DND-41 (cell line): Measurements from ENCODE around the gene CNOT3.
A peak's percentile ranks its signal among the peaks of the same experiment; 100 is the strongest.

Experiments used
- ATAC-seq: fragments of 200-7000 bp; cut with Tn5 transposase; 3 replicates; pipeline ENCODE4 v1.9.1; 2021; ENCODE audit warnings: low read depth; ENCODE audit not compliant: insufficient read depth
- DNase-seq: peaks from one replicate; pipeline ENCODE4 v3.0.0-alpha.2; 2020
- H2AFZ ChIP-seq: 2 replicates; pipeline ENCODE4 v1.6.0; 2012; ENCODE audit warnings: low read depth, low read length
- H3K27ac ChIP-seq: 2 replicates; pipeline ENCODE4 v1.5.1; 2012; ENCODE audit warnings: low read length, inconsistent platforms
- H3K27me3 ChIP-seq: fragments of 200-600 bp; sonication (generic); 2 replicates; pipeline ENCODE4 v1.6.0; 2012; ENCODE audit warnings: low read length, mild to moderate bottlenecking, inconsistent platforms; ENCODE audit not compliant: insufficient read depth, poor library complexity
- H3K36me3 ChIP-seq: 2 replicates; pipeline ENCODE4 v1.5.1; 2012; ENCODE audit warnings: low read length, inconsistent platforms; ENCODE audit not compliant: insufficient read depth
- H3K4me1 ChIP-seq: 2 replicates; pipeline ENCODE4 v1.5.1; 2012; ENCODE audit warnings: mild to moderate bottlenecking, low read length; ENCODE audit not compliant: insufficient read depth
- H3K4me2 ChIP-seq: 2 replicates; pipeline ENCODE4 v1.6.0; 2012; ENCODE audit warnings: mild to moderate bottlenecking, moderate library complexity, low read length, inconsistent platforms; ENCODE audit not compliant: insufficient read depth
- H3K4me3 ChIP-seq, 2 experiments: fragments of 200-600 bp in 1 of 2; shearing (Covaris generic) in 1 of 2; 2 replicates each; pipeline ENCODE4 v1.5.1; 2012 to 2016; ENCODE audit warnings: inconsistent platforms in 2 of 2, low read length in 2 of 2, mild to moderate bottlenecking in 2 of 2, low read depth in 1 of 2, moderate library complexity in 1 of 2
- H3K79me2 ChIP-seq: 2 replicates; pipeline ENCODE4 v1.6.0; 2012; ENCODE audit warnings: low read length, inconsistent platforms; ENCODE audit not compliant: insufficient read depth
- H3K9ac ChIP-seq: 2 replicates; pipeline ENCODE4 v1.6.0; 2012; ENCODE audit warnings: low read depth, mild to moderate bottlenecking, inconsistent platforms, low read length, moderate library complexity
- H3K9me3 ChIP-seq: 2 replicates; pipeline ENCODE4 v1.5.1; 2012; ENCODE audit warnings: low read length, moderate library complexity, mild to moderate bottlenecking, inconsistent platforms; ENCODE audit not compliant: insufficient read depth, severe bottlenecking
- H4K20me1 ChIP-seq: 2 replicates; pipeline ENCODE4 v1.6.0; 2012; ENCODE audit warnings: low read length; ENCODE audit not compliant: insufficient read depth
- CTCF ChIP-seq: IDR thresholded peaks from 2 replicates; pipeline ENCODE4 v1.5.1; 2012; ENCODE audit warnings: borderline replicate concordance, low read length, moderate library complexity, mild to moderate bottlenecking; ENCODE audit not compliant: poor library complexity, severe bottlenecking; ENCODE audit errors: extremely low read depth
- EZH2 ChIP-seq: IDR thresholded peaks from 3 replicates; pipeline ENCODE4 v1.6.1; 2012; ENCODE audit warnings: borderline replicate concordance, low read depth, mild to moderate bottlenecking, moderate library complexity, low read length, inconsistent platforms; ENCODE audit not compliant: severe bottlenecking

CNOT3 gene

GRCh38 chr19:54156953-54157352 lies 19.4 kb downstream of the CNOT3 start:
- Histone ChIP-seq H4K20me1 (peaks cover 57% of the 10 kb centered on the region), H3K9me3 (no peaks in the 10 kb centered on the region), H3K36me3 (peaks cover 65% of the 10 kb centered on the region), H3K4me3 (no peak overlapping the region), H3K27ac (no peak overlapping the region), H3K4me1 (peaks cover 46% of the 10 kb centered on the region), H3K79me2 (peaks cover 46% of the 10 kb centered on the region), H3K4me2 (no peak overlapping the region), H2AFZ (no peak overlapping the region), H3K27me3 (no peaks in the 10 kb centered on the region), H3K9ac (no peak overlapping the region)
- no peak for TF ChIP-seq EZH2
- ATAC-seq (no peak), DNase-seq (no peak)

- H3K9ac ChIP-seq = peak overlapping the region; percentile 63
- ATAC-seq (no peak), DNase-seq (no peak)
- H3K4me2 ChIP-seq = peak overlapping the region; percentile 98
- H2AFZ ChIP-seq = peak overlapping the region; percentile 69
- H3K79me2 ChIP-seq = peaks cover 45% of the 10 kb centered on the region
- no peaks in the 10 kb centered on the region for H3K9me3 ChIP-seq
- H3K27me3 ChIP-seq = no peaks in the 10 kb centered on the region
- H3K4me1 ChIP-seq = peaks cover 63% of the 10 kb centered on the region
- H3K36me3 ChIP-seq = peaks cover 46% of the 10 kb centered on the region
- H3K27ac ChIP-seq = peak overlapping the region; percentile 84
- peaks cover 44% of the 10 kb centered on the region for H4K20me1 ChIP-seq
- no peak for TF ChIP-seq EZH2
- no peak for TF ChIP-seq CTCF
- H3K4me3 ChIP-seq = peak overlapping the region; percentile 69 to 79
Measured at GRCh38 chr19:54158812-54159351, 21.3 kb downstream of the CNOT3 start.

GRCh38 chr19:54159352-54160181 lies 22.0 kb downstream of the CNOT3 start, which contains the start of gene LENG1:
TSS of gene LENG1 (minus strand) at chr19:54159721. CDS start at chr19:54159695, 26 bp downstream.
- H3K27me3 ChIP-seq = no peaks in the 10 kb centered on the region
- H3K36me3 ChIP-seq = peaks cover 39% of the 10 kb centered on the region
- peaks cover 63% of the 10 kb centered on the region for H3K4me1 ChIP-seq
- DNase-seq (peak; percentile 100), ATAC-seq (peak; percentile 90)
- peak; percentile 49 for TF ChIP-seq CTCF
- no peak for TF ChIP-seq EZH2
- no peaks in the 10 kb centered on the region for H3K9me3 ChIP-seq
- H3K9ac ChIP-seq = peak within 1 kb of the TSS; percentile 86
- H2AFZ ChIP-seq = peak within 1 kb of the TSS; percentile 81
- peak within 1 kb of the TSS; percentile 77 to 79 for H3K4me3 ChIP-seq
- H3K4me2 ChIP-seq = peak within 1 kb of the TSS; percentile 100
- peaks cover 41% of the 10 kb centered on the region for H4K20me1 ChIP-seq
- peaks cover 45% of the 10 kb centered on the region for H3K79me2 ChIP-seq
- H3K27ac ChIP-seq = peak within 1 kb of the TSS; percentile 88

- Histone ChIP-seq H3K27ac (peak overlapping the region; percentile 88), H2AFZ (peak overlapping the region; percentile 81), H3K27me3 (no peaks in the 10 kb centered on the region), H3K4me2 (peak overlapping the region; percentile 100), H3K79me2 (peaks cover 45% of the 10 kb centered on the region), H3K4me1 (peaks cover 63% of the 10 kb centered on the region), H3K9ac (peak overlapping the region; percentile 86), H3K9me3 (no peaks in the 10 kb centered on the region), H4K20me1 (peaks cover 36% of the 10 kb centered on the region), H3K4me3 (peak overlapping the region; percentile 77), H3K36me3 (peaks cover 32% of the 10 kb centered on the region)
- DNase-seq = peak; percentile 25
- ATAC-seq = no peak
- TF ChIP-seq EZH2 (no peak), CTCF (no peak)
Measured at GRCh38 chr19:54160182-54160811, 22.7 kb downstream of the CNOT3 start.
